Naive thymus-derived CD4-positive, alpha-beta T cell (primary cell): Measurements from ENCODE around the gene RC3H1. TPM values are rescaled to one million over a fixed set of nuclear protein-coding genes. Genes with fewer than 3 reads are reported as not detected.

Experiments
- ATAC-seq: fragments of 150-1000 bp; cut with Tn5 transposase; 2 replicates; pipeline ENCODE4 v1.10.0; 2021; ENCODE audit warnings: mild to moderate bottlenecking, moderate library complexity
- CTCF ChIA-PET: fragments of 350-600 bp; sonication (Branson Sonifier 250); formaldehyde crosslinking; loops from one replicate; lab custom pipeline; 2021; ENCODE audit warnings: antibody characterized with exemption; lab: Charles Lee
- POLR2A ChIA-PET: fragments of 350-600 bp; sonication (Branson Sonifier 250); formaldehyde crosslinking; loops from one replicate; lab custom pipeline; 2021; ENCODE audit warnings: antibody characterized with exemption, inconsistent platforms; lab: Charles Lee
- DNase-seq, 9 donors: peaks; one replicate each; pipeline versions ENCODE4 v3.0.0 to v3.0.0-alpha.2; 2020 to 2022; ENCODE audit warnings: mixed read lengths in 1 of 9
- H3K27ac ChIP-seq: one replicate; pipeline ENCODE4 v1.7.0; 2013; ENCODE audit warnings: mild to moderate bottlenecking, low read depth, low read length, moderate library complexity
- H3K27me3 ChIP-seq, 2 donors: one replicate each; pipeline ENCODE4 v1.7.0; 2013; ENCODE audit warnings: low read length in 2 of 2, mild to moderate bottlenecking in 2 of 2, moderate library complexity in 2 of 2; ENCODE audit not compliant: control insufficient read depth in 2 of 2, insufficient read depth in 2 of 2
- H3K36me3 ChIP-seq, 3 experiments: 1 replicate in 2 of 3; 2 replicates in 1 of 3; pipeline ENCODE4 v1.7.0; 2013; ENCODE audit warnings: low read length in 3 of 3, mild to moderate bottlenecking in 3 of 3, moderate library complexity in 1 of 3; ENCODE audit not compliant: insufficient read depth in 3 of 3, control insufficient read depth in 2 of 3
- H3K4me1 ChIP-seq, 2 donors: one replicate each; pipeline ENCODE4 v1.7.0; 2013; ENCODE audit warnings: low read length in 2 of 2, mild to moderate bottlenecking in 2 of 2, moderate library complexity in 1 of 2; ENCODE audit not compliant: control insufficient read depth in 2 of 2, insufficient read depth in 2 of 2
- H3K4me3 ChIP-seq: 2 replicates; pipeline ENCODE4 v1.7.0; 2013; ENCODE audit warnings: mild to moderate bottlenecking, low read length
- H3K9me3 ChIP-seq, 3 experiments: 1 replicate in 2 of 3; 2 replicates in 1 of 3; pipeline ENCODE4 v1.7.0; 2013; ENCODE audit warnings: low read length in 3 of 3; ENCODE audit not compliant: control insufficient read depth in 2 of 3
- H3K27ac Mint-ChIP-seq, 9 donors: one replicate each; pipeline ENCODE4 v1.8.0; 2020 to 2022; ENCODE audit warnings: mixed read lengths in 9 of 9, mild to moderate bottlenecking in 8 of 9, moderate library complexity in 5 of 9, inconsistent platforms in 2 of 9
- H3K27me3 Mint-ChIP-seq, 5 donors: one replicate each; pipeline ENCODE4 v1.8.0; 2021 to 2022; ENCODE audit warnings: mixed read lengths in 5 of 5, mild to moderate bottlenecking in 1 of 5
- H3K36me3 Mint-ChIP-seq, 5 donors: one replicate each; pipeline ENCODE4 v1.8.0; 2020 to 2022; ENCODE audit warnings: mixed read lengths in 5 of 5, mild to moderate bottlenecking in 3 of 5, inconsistent platforms in 1 of 5
- H3K4me1 Mint-ChIP-seq, 7 donors: one replicate each; pipeline ENCODE4 v1.8.0; 2020 to 2022; ENCODE audit warnings: mixed read lengths in 7 of 7, mild to moderate bottlenecking in 3 of 7, inconsistent platforms in 1 of 7
- H3K4me3 Mint-ChIP-seq, 10 donors: one replicate each; pipeline ENCODE4 v1.8.0; 2020 to 2022; ENCODE audit warnings: mild to moderate bottlenecking in 10 of 10, mixed read lengths in 10 of 10, moderate library complexity in 6 of 10, inconsistent platforms in 2 of 10
- H3K9me3 Mint-ChIP-seq, 11 donors: one replicate each; pipeline ENCODE4 v1.8.0; 2020 to 2022; ENCODE audit warnings: mixed read lengths in 11 of 11, mild to moderate bottlenecking in 4 of 11, inconsistent platforms in 1 of 11, moderate library complexity in 1 of 11
- intact Hi-C, 2 donors: fragments of 100-400 bp; cut with micrococcal nuclease; formaldehyde crosslinking; loops; one replicate each; pipeline ENCODE4 v1.15.1; 2023
- polyA plus RNA-seq, 2 donors: library from polyadenylated mRNA; unstranded; fragments of 300-500 nt; fragmentation: Illumina TruSeq; gene quantifications; one replicate each; pipeline ENCODE4 v1.2.3, GENCODE V29; 2021
- total RNA-seq, 6 experiments: library from RNA in 5 of 6; stranded (reverse) in 5 of 6; gene quantifications; 1 replicate in 5 of 6; 2 replicates in 1 of 6; pipeline ENCODE4 v1.2.3 and lab custom pipeline; 2021 to 2026

Gene RC3H1
- total and polyA plus RNA-seq, 7 experiments from 2014 or later, result 6.7 to 49.5 (median 40.5) TPM

GRCh38 chr1:174013864-174014418 is 8.2 kb downstream of the RC3H1 start:
- H3K27me3 ChIP-seq, result no peaks in the 10 kb centered on the region
- no peaks in the 10 kb centered on the region for H3K36me3 ChIP-seq
- peaks cover 8 to 31% (median 25%) of the 10 kb centered on the region in 5 donors for H3K36me3 Mint-ChIP-seq
- H3K4me3 ChIP-seq, result no peak overlapping the region
- peak overlapping the region in 2 of 10 donors; percentile 3 to 11 for H3K4me3 Mint-ChIP-seq
- intact Hi-C loops, result no loop called here
- H3K27ac Mint-ChIP-seq, result no peak overlapping the region
- H3K27me3 Mint-ChIP-seq, result no peaks in the 10 kb centered on the region
- ATAC-seq (no peak), DNase-seq (no peak)
- H3K4me1 Mint-ChIP-seq, result peaks cover 45 to 89% (median 77%) of the 10 kb centered on the region in 7 donors
- H3K9me3 ChIP-seq, result no peaks in the 10 kb centered on the region
- POLR2A ChIA-PET, result no interaction called here
- CTCF ChIA-PET, result no interaction called here
- no peak overlapping the region for H3K27ac ChIP-seq
- peaks cover 0 to 2% (median 0%) of the 10 kb centered on the region in 11 donors for H3K9me3 Mint-ChIP-seq
- H3K4me1 ChIP-seq, result peaks cover 9 to 22% of the 10 kb centered on the region in 2 donors

GRCh38 chr1:174008979-174009378 is 13.2 kb downstream of the RC3H1 start:
- peaks cover 0 to 8% of the 10 kb centered on the region in 2 donors for H3K4me1 ChIP-seq
- Mint-ChIP-seq H3K4me3 (peak overlapping the region in 5 of 10 donors; percentile 11 to 29 (median 20)), H3K36me3 (peaks cover 8 to 43% (median 29%) of the 10 kb centered on the region in 5 donors), H3K9me3 (peaks cover 0 to 2% (median 0%) of the 10 kb centered on the region in 11 donors), H3K27me3 (no peaks in the 10 kb centered on the region), H3K27ac (peak overlapping the region in 4 of 9 donors; percentile 16 to 71 (median 42)), H3K4me1 (peaks cover 39 to 89% (median 79%) of the 10 kb centered on the region in 7 donors)
- H3K36me3 ChIP-seq, result no peaks in the 10 kb centered on the region
- no peaks in the 10 kb centered on the region for H3K27me3 ChIP-seq
- H3K4me3 ChIP-seq, result no peak overlapping the region
- ATAC-seq, result peak; percentile 63
- H3K27ac ChIP-seq, result no peak overlapping the region
- no peak for DNase-seq
- ChIA-PET CTCF (no interaction called here), POLR2A (interaction anchor here (1.2 kb wide), 1 partner anchor 15 kb away, joined by 3 read pairs; no protein-coding TSS in a partner anchor)
- intact Hi-C loops, result no loop called here
- H3K9me3 ChIP-seq, result no peaks in the 10 kb centered on the region

GRCh38 chr1:174008269-174008668 is 13.9 kb downstream of the RC3H1 start:
- intact Hi-C loops, result no loop called here
- Histone ChIP-seq H3K36me3 (no peaks in the 10 kb centered on the region), H3K27ac (no peak overlapping the region), H3K4me1 (peaks cover 0 to 8% of the 10 kb centered on the region in 2 donors), H3K4me3 (no peak overlapping the region), H3K9me3 (no peaks in the 10 kb centered on the region), H3K27me3 (no peaks in the 10 kb centered on the region)
- no peak for ATAC-seq
- Mint-ChIP-seq H3K9me3 (peaks cover 0 to 2% (median 0%) of the 10 kb centered on the region in 11 donors), H3K4me1 (peaks cover 38 to 86% (median 77%) of the 10 kb centered on the region in 7 donors), H3K36me3 (peaks cover 8 to 47% (median 29%) of the 10 kb centered on the region in 5 donors), H3K27ac (peak overlapping the region in 2 of 9 donors; percentile 12 to 83), H3K4me3 (peak overlapping the region in 4 of 10 donors; percentile 7 to 54 (median 12)), H3K27me3 (no peaks in the 10 kb centered on the region)
- ChIA-PET POLR2A (interaction anchor here (1.2 kb wide), 1 partner anchor 16 kb away, joined by 3 read pairs; no protein-coding TSS in a partner anchor), CTCF (no interaction called here)
- DNase-seq, result no peak

GRCh38 chr1:174007851-174008250 is 14.3 kb downstream of the RC3H1 start:
- DNase-seq (no peak), ATAC-seq (no peak)
- Histone ChIP-seq H3K36me3 (no peaks in the 10 kb centered on the region), H3K9me3 (no peaks in the 10 kb centered on the region), H3K27ac (no peak overlapping the region), H3K4me3 (no peak overlapping the region), H3K27me3 (no peaks in the 10 kb centered on the region), H3K4me1 (peaks cover 2 to 8% of the 10 kb centered on the region in 2 donors)
- Mint-ChIP-seq H3K36me3 (peaks cover 5 to 47% (median 25%) of the 10 kb centered on the region in 5 donors), H3K27me3 (no peaks in the 10 kb centered on the region), H3K27ac (peak overlapping the region in 2 of 9 donors; percentile 12 to 83), H3K9me3 (peaks cover 0 to 2% (median 0%) of the 10 kb centered on the region in 11 donors), H3K4me3 (peak overlapping the region in 2 of 10 donors; percentile 7 to 9), H3K4me1 (peaks cover 35 to 86% (median 77%) of the 10 kb centered on the region in 7 donors)
- intact Hi-C loops, result no loop called here
- ChIA-PET POLR2A (interaction anchor here (0.7 to 1.2 kb wide), 2 partner anchors 12 to 16 kb away, joined by 3 read pairs; no protein-coding TSS in a partner anchor), CTCF (no interaction called here)

GRCh38 chr1:174005032-174005431 is 17.1 kb downstream of the RC3H1 start:
- no peak overlapping the region for H3K27ac Mint-ChIP-seq
- H3K27me3 Mint-ChIP-seq, result no peaks in the 10 kb centered on the region
- no peak overlapping the region for H3K4me3 ChIP-seq
- no peak for ATAC-seq
- ChIA-PET POLR2A (interaction anchor here (0.5 to 0.7 kb wide), 2 partner anchors 11 to 14 kb away, joined by 3 read pairs; no protein-coding TSS in a partner anchor), CTCF (interaction anchor here (0.7 kb wide), 1 partner anchor 69 kb away, joined by 5 read pairs; no protein-coding TSS in a partner anchor)
- intact Hi-C loops, result no loop called here
- H3K4me1 ChIP-seq, result peaks cover 7 to 8% of the 10 kb centered on the region in 2 donors
- peaks cover 0 to 35% (median 10%) of the 10 kb centered on the region in 5 donors for H3K36me3 Mint-ChIP-seq
- H3K4me3 Mint-ChIP-seq, result no peak overlapping the region
- no peaks in the 10 kb centered on the region for H3K36me3 ChIP-seq
- no peak for DNase-seq
- H3K27me3 ChIP-seq, result no peaks in the 10 kb centered on the region
- H3K9me3 ChIP-seq, result no peaks in the 10 kb centered on the region
- no peak overlapping the region for H3K27ac ChIP-seq
- peaks cover 38 to 86% (median 79%) of the 10 kb centered on the region in 7 donors for H3K4me1 Mint-ChIP-seq
- H3K9me3 Mint-ChIP-seq, result no peaks in the 10 kb centered on the region

GRCh38 chr1:174003867-174004266 is 18.3 kb downstream of the RC3H1 start:
- ChIA-PET POLR2A (interaction anchor here (0.6 kb wide), 1 partner anchor 45 kb away, joined by 3 read pairs; no protein-coding TSS in a partner anchor), CTCF (no interaction called here)
- no peaks in the 10 kb centered on the region for H3K27me3 ChIP-seq
- no peak overlapping the region for H3K27ac ChIP-seq
- no peaks in the 10 kb centered on the region for H3K9me3 ChIP-seq
- no peaks in the 10 kb centered on the region for H3K9me3 Mint-ChIP-seq
- intact Hi-C loops, result no loop called here
- no peaks in the 10 kb centered on the region for H3K27me3 Mint-ChIP-seq
- H3K36me3 Mint-ChIP-seq, result peaks cover 0 to 28% (median 8%) of the 10 kb centered on the region in 5 donors
- ATAC-seq, result no peak
- no peaks in the 10 kb centered on the region for H3K36me3 ChIP-seq
- H3K4me3 Mint-ChIP-seq, result peak overlapping the region in 1 of 10 donors; percentile 53
- peak overlapping the region in 1 of 9 donors; percentile 62 for H3K27ac Mint-ChIP-seq
- peaks cover 0 to 7% of the 10 kb centered on the region in 2 donors for H3K4me1 ChIP-seq
- no peak overlapping the region for H3K4me3 ChIP-seq
- H3K4me1 Mint-ChIP-seq, result peaks cover 29 to 83% (median 68%) of the 10 kb centered on the region in 7 donors
- no peak for DNase-seq
